ENCODE measurements around the gene BPIFB6.

BPIFB6 gene

GRCh38 chr20:33061658-33062028 lies 30.2 kb downstream of the BPIFB6 start:
- peak; percentile 35 for DNase-seq (ENCODE audit: low read depth)

DNA sequence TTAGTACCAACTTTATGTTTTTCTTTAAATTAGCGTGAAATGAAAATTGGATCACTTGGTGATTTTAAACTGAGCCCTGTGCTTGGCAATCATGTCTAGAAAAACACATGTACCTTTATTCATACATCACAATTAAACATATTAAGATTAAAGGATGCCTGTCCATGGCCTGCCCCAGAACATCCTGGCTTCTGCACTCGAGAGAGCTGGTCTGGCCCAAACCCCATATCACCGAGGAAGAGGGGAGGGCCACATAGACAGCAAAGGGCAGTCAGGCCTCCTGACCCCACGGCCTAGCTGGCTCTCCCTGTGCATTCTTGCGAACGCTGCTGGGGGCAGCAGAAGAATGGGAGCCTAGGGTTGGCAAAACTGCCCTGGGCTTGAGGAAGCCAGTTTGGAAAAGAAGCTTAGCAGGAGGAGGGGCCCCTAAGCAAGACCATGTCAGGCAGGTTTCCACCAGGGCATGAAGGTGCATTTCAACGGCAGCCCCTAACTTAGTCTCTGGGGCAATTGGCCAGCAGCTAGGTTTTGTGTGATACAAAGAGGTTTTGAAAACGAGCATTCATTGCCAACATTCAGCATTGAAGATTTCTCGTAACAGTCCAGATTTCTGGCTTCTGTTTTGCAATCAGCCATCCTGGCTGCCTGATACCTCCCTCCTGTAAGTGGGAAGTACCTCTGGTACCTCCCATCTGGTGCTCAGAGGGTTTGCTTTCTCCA lies 30.8 kb downstream of the BPIFB6 start:
- H3K4me3 ChIP-seq (ENCODE audit: low read length) = no peak overlapping the region
- DNase-seq (ENCODE audit: low read depth) = no peak
- TF ChIP-seq CTCF (conservative IDR thresholded peaks at IDR 0.05; ENCODE audit: low read depth, low read length) = no peak

More at GRCh38 chr20:33061658-33062028, 30.2 kb downstream of the BPIFB6 start:
- TF ChIP-seq CTCF (conservative IDR thresholded peaks at IDR 0.05; ENCODE audit: low read depth, low read length) = no peak
- no peak overlapping the region for H3K4me3 ChIP-seq (ENCODE audit: low read length)

GRCh38 chr20:33062825-33063149 lies 31.3 kb downstream of the BPIFB6 start:
- H3K4me3 ChIP-seq (ENCODE audit: low read length) = no peak overlapping the region
- no peak for DNase-seq (ENCODE audit: low read depth)
- TF ChIP-seq CTCF (conservative IDR thresholded peaks at IDR 0.05; ENCODE audit: low read depth, low read length) = no peak

DNA sequence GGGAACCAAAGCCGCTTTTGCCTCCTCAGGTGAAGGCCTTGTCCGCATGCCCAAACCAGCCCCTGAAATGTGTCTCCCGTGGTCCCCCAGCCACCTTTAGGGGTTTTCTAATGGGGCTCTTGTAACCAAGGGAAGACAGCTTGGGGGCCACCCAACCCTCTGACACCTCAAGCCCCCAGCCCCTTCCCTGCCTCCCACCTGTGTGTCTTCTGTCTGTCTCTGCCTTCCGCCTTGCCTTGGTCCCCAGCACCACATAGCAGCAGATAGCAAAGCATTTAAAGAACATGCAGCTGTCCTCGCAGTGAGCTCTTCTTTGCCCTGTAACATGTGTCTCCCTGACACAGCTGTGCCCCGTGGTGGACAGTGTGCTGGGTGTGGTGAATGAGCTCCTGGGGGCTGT lies 31.8 kb downstream of the BPIFB6 start:
- H3K4me3 ChIP-seq (ENCODE audit: low read length) = no peak overlapping the region
- no peak for TF ChIP-seq CTCF (conservative IDR thresholded peaks at IDR 0.05; ENCODE audit: low read depth, low read length)
- no peak for DNase-seq (ENCODE audit: low read depth)

DNA sequence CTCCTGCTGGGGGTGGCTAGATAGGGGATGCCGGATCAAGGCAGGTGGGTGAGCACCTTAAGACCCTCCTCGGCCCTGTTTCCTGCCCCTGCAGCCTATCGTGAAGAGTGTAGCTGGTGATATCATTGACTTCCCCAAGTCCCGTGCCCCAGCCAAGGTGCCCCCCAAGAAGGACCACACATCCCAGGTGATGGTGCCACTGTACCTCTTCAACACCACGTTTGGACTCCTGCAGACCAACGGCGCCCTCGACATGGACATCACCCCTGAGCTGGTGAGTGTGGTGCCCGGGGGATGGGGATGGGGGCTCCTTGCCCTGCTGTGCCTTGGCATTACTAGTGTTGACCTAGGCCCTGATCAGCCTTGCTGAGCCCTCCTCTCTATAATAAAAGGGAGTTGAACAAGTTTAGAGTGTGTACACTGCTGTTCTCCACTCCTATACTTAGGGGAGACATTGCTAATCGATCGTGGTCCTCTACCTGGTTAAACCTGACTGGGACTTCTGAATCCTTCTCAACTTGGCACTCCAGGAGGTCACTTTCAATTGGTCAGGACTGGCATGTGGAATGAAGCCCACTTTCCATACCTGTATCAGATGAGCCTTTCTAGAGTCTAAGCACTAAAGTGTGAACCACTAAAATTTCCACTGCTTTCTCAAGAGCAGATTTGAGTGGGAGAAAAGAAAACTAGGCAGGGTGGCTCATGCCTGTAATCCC lies 33.3 kb downstream of the BPIFB6 start:
- DNase-seq (ENCODE audit: low read depth) = no peak
- no peak overlapping the region for H3K4me3 ChIP-seq (ENCODE audit: low read length)
- no peak for TF ChIP-seq CTCF (conservative IDR thresholded peaks at IDR 0.05; ENCODE audit: low read depth, low read length)

DNA sequence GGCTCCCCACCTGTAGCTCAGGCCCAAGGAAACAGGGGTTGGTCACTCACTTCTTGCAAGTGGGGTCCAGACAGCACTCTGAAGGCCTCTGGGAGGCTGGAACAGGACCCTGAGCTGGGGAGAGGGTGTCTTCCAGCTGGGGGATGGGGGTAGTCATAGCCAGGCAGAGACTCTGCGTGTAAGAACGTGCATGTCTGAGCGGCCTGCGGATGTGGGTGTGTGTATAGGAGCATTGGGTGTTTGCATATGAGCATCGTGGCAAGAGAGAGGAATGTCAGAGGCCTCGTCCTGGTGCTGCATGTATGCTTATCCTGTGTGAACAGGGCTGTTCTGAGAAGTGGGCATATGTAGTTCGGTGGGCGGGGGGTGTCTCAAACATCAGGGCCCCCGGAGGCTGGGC lies 34.3 kb downstream of the BPIFB6 start:
- no peak for DNase-seq (ENCODE audit: low read depth)

More for the DNA sequence above, 34.3 kb downstream of the BPIFB6 start:
- no peak for TF ChIP-seq CTCF (conservative IDR thresholded peaks at IDR 0.05; ENCODE audit: low read depth, low read length)
- no peak overlapping the region for H3K4me3 ChIP-seq (ENCODE audit: low read length)
